ENCODE measurements around the gene HDDC2.

DNA sequence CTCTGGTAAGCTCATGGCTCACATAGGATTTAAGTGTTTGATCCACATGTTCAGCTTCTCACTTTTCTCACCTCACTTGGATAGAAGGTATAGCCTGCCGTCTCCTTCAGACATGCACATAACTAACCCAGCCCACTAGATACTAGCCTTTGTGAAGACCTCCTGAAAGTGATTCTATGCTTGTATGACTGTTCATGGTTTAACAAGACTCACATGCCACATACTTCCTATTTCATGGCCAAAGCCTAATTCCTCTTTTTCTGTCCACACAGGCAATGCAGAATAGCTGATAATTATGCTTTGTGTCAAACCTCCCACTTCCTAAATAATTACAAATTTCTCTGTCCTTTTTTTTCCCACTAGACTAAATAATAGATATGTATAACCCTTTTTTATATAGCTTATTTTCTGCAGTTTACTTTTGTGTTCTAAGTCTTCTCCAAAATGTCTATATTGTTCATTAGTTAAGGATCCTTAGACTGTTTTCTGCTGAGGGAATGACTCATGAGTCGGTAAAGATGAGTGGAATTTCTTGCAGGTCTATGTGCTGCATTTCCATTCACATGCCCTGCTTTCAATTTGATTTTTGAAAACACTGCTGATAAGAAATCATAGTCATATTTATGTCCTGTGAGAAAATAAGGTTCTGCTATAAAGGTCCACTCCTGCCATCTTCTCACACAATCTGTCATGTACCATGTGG lies 43.0 kb downstream of the HDDC2 start:
- TF ChIP-seq POLR2AphosphoS5 (IDR thresholded peaks at IDR 0.05; ENCODE audit: low read depth, low read length), result no peak
- TF ChIP-seq RNF2 (IDR thresholded peaks at IDR 0.05; ENCODE audit: borderline replicate concordance, low read depth, low read length, missing control alignments, poor library complexity, severe bottlenecking), result no peak
- TF ChIP-seq, protein P1, sequence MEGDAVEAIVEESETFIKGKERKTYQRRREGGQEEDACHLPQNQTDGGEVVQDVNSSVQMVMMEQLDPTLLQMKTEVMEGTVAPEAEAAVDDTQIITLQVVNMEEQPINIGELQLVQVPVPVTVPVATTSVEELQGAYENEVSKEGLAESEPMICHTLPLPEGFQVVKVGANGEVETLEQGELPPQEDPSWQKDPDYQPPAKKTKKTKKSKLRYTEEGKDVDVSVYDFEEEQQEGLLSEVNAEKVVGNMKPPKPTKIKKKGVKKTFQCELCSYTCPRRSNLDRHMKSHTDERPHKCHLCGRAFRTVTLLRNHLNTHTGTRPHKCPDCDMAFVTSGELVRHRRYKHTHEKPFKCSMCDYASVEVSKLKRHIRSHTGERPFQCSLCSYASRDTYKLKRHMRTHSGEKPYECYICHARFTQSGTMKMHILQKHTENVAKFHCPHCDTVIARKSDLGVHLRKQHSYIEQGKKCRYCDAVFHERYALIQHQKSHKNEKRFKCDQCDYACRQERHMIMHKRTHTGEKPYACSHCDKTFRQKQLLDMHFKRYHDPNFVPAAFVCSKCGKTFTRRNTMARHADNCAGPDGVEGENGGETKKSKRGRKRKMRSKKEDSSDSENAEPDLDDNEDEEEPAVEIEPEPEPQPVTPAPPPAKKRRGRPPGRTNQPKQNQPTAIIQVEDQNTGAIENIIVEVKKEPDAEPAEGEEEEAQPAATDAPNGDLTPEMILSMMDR (IDR thresholded peaks at IDR 0.05; ENCODE audit: control extremely low read depth in 1 of 3, insufficient read depth in 1 of 3, low read depth in 1 of 3, low read length in 3 of 3), result no peak
- TF ChIP-seq SIN3A (conservative IDR thresholded peaks at IDR 0.05 in 1 of 2, IDR thresholded peaks at IDR 0.05 in 1 of 2; ENCODE audit: low read depth in 1 of 2, low read length in 2 of 2), result no peak
- no peak for TF ChIP-seq EZH2 (IDR thresholded peaks at IDR 0.05; ENCODE audit: low read depth, low read length, severe bottlenecking)
- no peak for TF ChIP-seq TEAD4 (IDR thresholded peaks at IDR 0.05; ENCODE audit: low read depth, low read length)
- TF ChIP-seq CBX5 (IDR thresholded peaks at IDR 0.05; ENCODE audit: low read depth, low read length), result no peak
- TF ChIP-seq YY1 (IDR thresholded peaks at IDR 0.05; ENCODE audit: low read depth, low read length), result no peak
- no peak for TF ChIP-seq KDM5A (IDR thresholded peaks at IDR 0.05; ENCODE audit: low read length)
- no peak for TF ChIP-seq FOSL1 (IDR thresholded peaks at IDR 0.05; ENCODE audit: insufficient read depth, low read depth, low read length)
- no peak for TF ChIP-seq BRCA1 (IDR thresholded peaks at IDR 0.05; ENCODE audit: low read depth, low read length)

All from H1 (cell line).